AG08395 (cell line): ENCODE data around the gene CCR2.
"Not testable (repeated sequence)": the region's sequence is repeated elsewhere in the genome, so short reads cannot be mapped to it uniquely, and the experiment has no call there.

Source experiments
- DNase-seq: peaks from one replicate; pipeline ENCODE4 v3.0.0; 2012; ENCODE audit warnings: mixed read lengths, low spot score

The CCR2 gene

GRCh38 chr3:46353647-46354410 lies at the start of gene CCR2:
Gene CCR2 (plus strand): TSS chr3:46354111. CDS start chr3:46357528, 3,417 bp downstream.
- DNase-seq, result no peak

GRCh38 chr3:46304739-46305138 lies 49.2 kb upstream of the CCR2 start:
- no peak for DNase-seq

- DNase-seq, result no peak
Measured at GRCh38 chr3:46312991-46313390, 40.9 kb upstream of the CCR2 start.

GRCh38 chr3:46314517-46314916 lies 39.4 kb upstream of the CCR2 start:
- DNase-seq, result no peak

- no peak for DNase-seq
Measured at GRCh38 chr3:46316206-46316605, 37.7 kb upstream of the CCR2 start.

GRCh38 chr3:46318207-46318927 lies 35.5 kb upstream of the CCR2 start:
- DNase-seq, result no peak

GRCh38 chr3:46321461-46322104 lies 32.3 kb upstream of the CCR2 start:
- no peak for DNase-seq

- no peak for DNase-seq
Measured at GRCh38 chr3:46324036-46324435, 29.9 kb upstream of the CCR2 start.

GRCh38 chr3:46325645-46326300 lies 28.1 kb upstream of the CCR2 start:
- DNase-seq, result no peak

- DNase-seq, result not testable (repeated sequence)
Measured at GRCh38 chr3:46330676-46331075, 23.2 kb upstream of the CCR2 start.

GRCh38 chr3:46334741-46335478 lies 19.0 kb upstream of the CCR2 start:
- no peak for DNase-seq

- no peak for DNase-seq
Measured at GRCh38 chr3:46335541-46335940, 18.4 kb upstream of the CCR2 start.

GRCh38 chr3:46337911-46338310 lies 16.0 kb upstream of the CCR2 start:
- no peak for DNase-seq

- no peak for DNase-seq
Measured at GRCh38 chr3:46338840-46339239, 15.1 kb upstream of the CCR2 start.

- no peak for DNase-seq
Measured at GRCh38 chr3:46344476-46344875, 9.4 kb upstream of the CCR2 start.

- no peak for DNase-seq
Measured at GRCh38 chr3:46348823-46349482, 5.0 kb upstream of the CCR2 start.

GRCh38 chr3:46349484-46350261 lies 4.2 kb upstream of the CCR2 start:
- no peak for DNase-seq

- DNase-seq, result no peak
Measured at GRCh38 chr3:46350262-46350565, 3.7 kb upstream of the CCR2 start.

GRCh38 chr3:46351646-46352045 lies 2.3 kb upstream of the CCR2 start:
- DNase-seq, result no peak

GRCh38 chr3:46353090-46353489 lies 821 bp upstream of the CCR2 start:
- no peak for DNase-seq

GRCh38 chr3:46354478-46354877 lies 567 bp downstream of the CCR2 start:
- no peak for DNase-seq
